Type B pancreatic cell (in vitro differentiated cells): ENCODE measurements around the gene SIRPB2. TPM values are rescaled to one million over a fixed set of nuclear protein-coding genes. Genes with fewer than 3 reads are reported as not detected.

Experiments
- DNase-seq: peaks from one replicate; pipeline ENCODE4 v3.0.0; 2021; ENCODE audit warnings: mixed read lengths; ENCODE audit not compliant: unreplicated experiment; ENCODE audit errors: extremely low spot score
- H3K27ac Mint-ChIP-seq: 2 replicates; pipeline ENCODE4 v1.8.0; 2021; ENCODE audit warnings: mild to moderate bottlenecking, mixed read lengths
- H3K27me3 Mint-ChIP-seq: 2 replicates; pipeline ENCODE4 v1.8.0; 2021; ENCODE audit warnings: mixed read lengths
- H3K36me3 Mint-ChIP-seq: 2 replicates; pipeline ENCODE4 v1.8.0; 2021; ENCODE audit warnings: mixed read lengths
- H3K4me1 Mint-ChIP-seq: one replicate; pipeline ENCODE4 v1.8.0; 2021; ENCODE audit warnings: mixed read lengths; ENCODE audit not compliant: unreplicated experiment
- H3K4me3 Mint-ChIP-seq: 2 replicates; pipeline ENCODE4 v1.8.0; 2021; ENCODE audit warnings: mild to moderate bottlenecking, mixed read lengths
- H3K9me3 Mint-ChIP-seq: 2 replicates; pipeline ENCODE4 v1.8.0; 2021; ENCODE audit warnings: mixed read lengths
- total RNA-seq: library from RNA; stranded (reverse); gene quantifications from 2 replicates; pipeline ENCODE4 v1.2.1, GENCODE V29; 2021; ENCODE audit warnings: low replicate concordance
- TF ChIP-seq, protein P1 (sequence below): fragments of 200-600 bp; sonication (generic); conservative IDR thresholded peaks from 2 replicates; pipeline ENCODE4 v1.5.0; 2021; ENCODE audit warnings: antibody characterized with exemption, mild to moderate bottlenecking

The SIRPB2 gene
- total RNA-seq, 1 donor from 2014 or later = not detected

- Mint-ChIP-seq H3K27ac (no peak overlapping the region), H3K4me3 (no peak overlapping the region), H3K9me3 (no peaks in the 10 kb centered on the region), H3K36me3 (no peaks in the 10 kb centered on the region), H3K27me3 (peaks cover 13% of the 10 kb centered on the region), H3K4me1 (peaks cover 6% of the 10 kb centered on the region)
- TF ChIP-seq, protein P1, sequence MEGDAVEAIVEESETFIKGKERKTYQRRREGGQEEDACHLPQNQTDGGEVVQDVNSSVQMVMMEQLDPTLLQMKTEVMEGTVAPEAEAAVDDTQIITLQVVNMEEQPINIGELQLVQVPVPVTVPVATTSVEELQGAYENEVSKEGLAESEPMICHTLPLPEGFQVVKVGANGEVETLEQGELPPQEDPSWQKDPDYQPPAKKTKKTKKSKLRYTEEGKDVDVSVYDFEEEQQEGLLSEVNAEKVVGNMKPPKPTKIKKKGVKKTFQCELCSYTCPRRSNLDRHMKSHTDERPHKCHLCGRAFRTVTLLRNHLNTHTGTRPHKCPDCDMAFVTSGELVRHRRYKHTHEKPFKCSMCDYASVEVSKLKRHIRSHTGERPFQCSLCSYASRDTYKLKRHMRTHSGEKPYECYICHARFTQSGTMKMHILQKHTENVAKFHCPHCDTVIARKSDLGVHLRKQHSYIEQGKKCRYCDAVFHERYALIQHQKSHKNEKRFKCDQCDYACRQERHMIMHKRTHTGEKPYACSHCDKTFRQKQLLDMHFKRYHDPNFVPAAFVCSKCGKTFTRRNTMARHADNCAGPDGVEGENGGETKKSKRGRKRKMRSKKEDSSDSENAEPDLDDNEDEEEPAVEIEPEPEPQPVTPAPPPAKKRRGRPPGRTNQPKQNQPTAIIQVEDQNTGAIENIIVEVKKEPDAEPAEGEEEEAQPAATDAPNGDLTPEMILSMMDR = no peak
- no peak for DNase-seq
These were observed 17.7 kb downstream of the SIRPB2 start for GRCh38 chr20:1473246-1474220.

DNA sequence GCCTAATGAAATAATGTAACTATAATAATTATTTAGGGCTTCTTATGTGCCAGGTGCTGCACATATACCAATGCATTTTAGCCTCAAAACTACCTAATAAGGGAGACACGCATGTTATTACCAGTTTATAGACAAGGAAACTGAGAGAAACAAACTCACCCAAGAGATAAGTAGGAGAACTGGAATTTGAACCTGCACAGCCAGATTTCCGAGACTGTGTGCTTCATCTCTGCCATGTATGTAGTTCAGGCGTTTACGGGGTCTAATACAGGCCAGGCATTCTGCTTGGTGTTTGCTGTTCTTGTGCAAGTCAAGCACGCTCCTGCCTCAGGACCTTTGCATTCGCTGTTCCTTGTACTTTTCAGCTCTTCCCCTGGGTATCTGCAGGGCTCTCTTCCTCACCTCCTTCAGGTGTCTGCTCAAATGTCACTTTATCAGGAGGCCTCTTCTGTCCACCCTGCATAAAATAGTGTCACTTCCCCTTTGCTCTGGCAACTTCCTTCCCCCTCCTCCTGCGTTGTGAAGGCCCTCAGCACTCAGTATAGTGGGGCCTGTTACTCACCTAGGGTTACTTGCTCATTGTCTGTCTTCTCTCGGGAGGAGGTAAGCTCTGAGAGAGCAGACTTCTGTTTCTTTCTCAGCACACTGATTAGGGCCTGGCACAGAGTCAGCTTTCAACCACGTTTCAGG lies 18.5 kb downstream of the SIRPB2 start:
- Mint-ChIP-seq H3K36me3 (no peaks in the 10 kb centered on the region), H3K9me3 (no peaks in the 10 kb centered on the region)

DNA sequence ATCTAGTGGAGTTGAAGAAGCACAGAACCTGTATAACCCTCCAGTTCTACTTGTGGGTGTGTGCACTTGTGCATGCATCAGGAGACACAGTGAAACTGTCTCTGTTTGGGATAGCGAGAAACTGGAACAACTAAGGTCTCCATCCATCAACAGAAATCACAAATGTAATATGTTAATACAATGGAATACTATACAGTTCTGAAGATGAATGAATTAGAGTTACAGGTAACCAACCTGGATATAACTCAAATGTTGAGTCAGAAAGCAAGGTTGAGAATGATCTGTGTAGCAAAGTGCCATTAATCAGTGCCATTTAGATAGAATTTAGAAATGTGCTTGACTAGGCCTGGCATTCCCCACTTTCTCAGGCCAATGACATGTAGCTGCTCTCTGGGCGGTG lies 20.0 kb downstream of the SIRPB2 start:
- Mint-ChIP-seq H3K27ac (no peak overlapping the region), H3K36me3 (no peaks in the 10 kb centered on the region), H3K4me3 (no peak overlapping the region), H3K4me1 (peaks cover 11% of the 10 kb centered on the region), H3K9me3 (no peaks in the 10 kb centered on the region), H3K27me3 (peaks cover 14% of the 10 kb centered on the region)
- DNase-seq = no peak
- TF ChIP-seq, protein P1 = no peak

More for the DNA sequence above, 18.5 kb downstream of the SIRPB2 start:
- DNase-seq = no peak
- Mint-ChIP-seq H3K27ac (no peak overlapping the region), H3K27me3 (peaks cover 13% of the 10 kb centered on the region), H3K4me1 (peaks cover 6% of the 10 kb centered on the region), H3K4me3 (no peak overlapping the region)
- TF ChIP-seq, protein P1 = no peak

DNA sequence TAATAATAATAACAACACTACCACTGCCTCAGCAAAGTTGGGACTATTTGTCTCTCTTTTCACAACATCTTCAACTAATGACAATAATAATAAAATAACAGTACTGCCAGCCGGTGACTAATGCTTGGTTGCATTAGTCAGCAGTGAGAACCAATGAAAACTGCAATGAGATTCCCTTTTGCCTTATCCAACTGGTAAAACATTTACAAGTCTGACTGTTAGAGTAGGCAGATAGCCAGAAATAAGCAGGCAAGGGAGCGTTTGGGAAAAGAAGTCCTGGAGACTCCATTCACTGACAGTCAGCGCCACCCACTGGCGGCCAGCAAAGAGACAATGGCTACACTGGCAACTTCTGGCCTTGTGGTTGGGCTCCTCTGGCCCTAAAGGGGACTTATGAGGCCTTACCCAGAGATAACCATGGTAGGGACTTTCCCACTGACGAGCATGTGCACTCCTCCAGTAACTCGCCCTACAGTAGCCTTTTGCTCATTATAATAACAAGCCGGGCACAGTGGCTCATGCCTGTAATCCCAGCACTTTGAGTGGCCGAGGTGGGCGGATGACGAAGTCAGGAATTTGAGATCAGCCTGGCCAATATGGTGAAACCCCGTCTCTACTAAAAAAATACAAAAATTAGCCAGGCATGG lies 21.2 kb downstream of the SIRPB2 start:
- Mint-ChIP-seq H3K4me3 (no peak overlapping the region), H3K27me3 (peaks cover 9% of the 10 kb centered on the region)

DNA sequence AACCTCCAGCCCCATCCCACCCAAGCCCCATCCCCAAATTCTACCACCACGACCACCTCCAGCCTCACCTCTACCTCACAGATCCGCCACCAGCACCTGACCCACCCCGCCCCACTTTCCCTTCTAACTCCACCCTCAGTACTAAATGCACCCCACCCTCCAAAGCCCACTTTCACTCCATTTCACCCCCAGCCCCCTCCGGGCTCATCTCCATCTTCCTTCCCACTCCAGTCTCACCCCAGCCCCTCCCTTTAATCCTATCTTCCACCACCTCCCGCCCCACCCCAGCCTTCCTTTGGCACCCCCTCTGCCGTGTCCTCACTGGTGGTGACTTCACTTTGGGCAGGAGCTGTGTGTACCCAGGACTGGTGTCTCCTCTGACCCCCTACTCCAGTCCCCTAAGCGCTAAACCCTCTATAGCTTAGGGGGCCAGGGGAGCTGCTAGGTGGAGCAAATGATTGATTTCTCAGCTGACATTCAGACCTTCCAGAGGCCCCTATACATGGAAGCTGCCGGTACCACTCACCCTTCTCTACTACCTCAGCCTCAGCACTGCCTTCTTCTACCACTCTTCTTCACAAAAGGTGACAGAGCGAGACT lies 21.8 kb downstream of the SIRPB2 start:
- no peak overlapping the region for H3K4me3 Mint-ChIP-seq
- DNase-seq = no peak
- peak overlapping the region; percentile 70 for H3K27ac Mint-ChIP-seq
- no peaks in the 10 kb centered on the region for H3K9me3 Mint-ChIP-seq
- peaks cover 9% of the 10 kb centered on the region for H3K27me3 Mint-ChIP-seq
- TF ChIP-seq, protein P1 = no peak
- H3K4me1 Mint-ChIP-seq = peaks cover 24% of the 10 kb centered on the region
- no peaks in the 10 kb centered on the region for H3K36me3 Mint-ChIP-seq

More for the DNA sequence above, 21.2 kb downstream of the SIRPB2 start:
- H3K36me3 Mint-ChIP-seq = no peaks in the 10 kb centered on the region
- peak overlapping the region; percentile 70 for H3K27ac Mint-ChIP-seq
- TF ChIP-seq, protein P1 = peak; percentile 79
- no peaks in the 10 kb centered on the region for H3K9me3 Mint-ChIP-seq
- peak; percentile 76 for DNase-seq
- peaks cover 20% of the 10 kb centered on the region for H3K4me1 Mint-ChIP-seq
